Ovary (tissue), 9 donors: ENCODE results near the gene GATA1. TPM values are rescaled to one million over a fixed set of nuclear protein-coding genes. Genes with fewer than 3 reads are reported as not detected.

Experiments used
- DNase-seq, 5 donors: peaks; one replicate each; pipeline ENCODE4 v3.0.0-alpha.2; 2019 to 2020
- H3K27ac ChIP-seq, 2 donors: fragments of 200-600 bp; one replicate each; pipeline versions ENCODE4 v1.5.1 to v1.8.0; 2019 to 2022
- H3K27me3 ChIP-seq: fragments of 200-600 bp; one replicate; pipeline ENCODE4 v1.8.0; 2022
- H3K36me3 ChIP-seq: fragments of 200-600 bp; sonication (generic); one replicate; pipeline ENCODE4 v1.5.1; 2019
- H3K4me1 ChIP-seq: one replicate; pipeline ENCODE4 v1.8.1; 2013; ENCODE audit warnings: mild to moderate bottlenecking, moderate library complexity; ENCODE audit not compliant: insufficient read depth
- H3K4me3 ChIP-seq: fragments of 200-600 bp; sonication (generic); one replicate; pipeline ENCODE4 v1.5.1; 2017
- H3K9me3 ChIP-seq, 2 donors: fragments of 200-600 bp in 1 of 2; sonication (generic) in 1 of 2; one replicate each; pipeline versions ENCODE4 v1.5.1 to v1.8.1; 2013 to 2019; ENCODE audit warnings: mild to moderate bottlenecking in 1 of 2, moderate library complexity in 1 of 2
- CTCF ChIP-seq, 3 donors: fragments of 450-650 bp in 2 of 3; fragments of 200-600 bp in 1 of 3; IDR thresholded peaks; one replicate each; pipeline versions ENCODE4 v1.5.1 to v1.8.0; 2016 to 2022; ENCODE audit warnings: antibody characterized with exemption in 3 of 3, mild to moderate bottlenecking in 1 of 3
- EP300 ChIP-seq: sonication (generic); formaldehyde crosslinking; IDR thresholded peaks from one replicate; pipeline ENCODE4 v1.6.1; 2017; ENCODE audit warnings: antibody characterized with exemption
- POLR2A ChIP-seq: fragments of 450-650 bp; IDR thresholded peaks from one replicate; pipeline ENCODE4 v1.6.1; 2017; ENCODE audit warnings: antibody characterized with exemption, mild to moderate bottlenecking, moderate library complexity
- WGBS, 3 donors: extraction: QIAGEN DNeasy Blood & Tissue Kit in 1 of 3; methylation state at CpG; one replicate each; pipeline versions ENCODE4 v1.1.5 to v1.1.7; 2013 to 2017; 5-methylcytosine and 5-hydroxymethylcytosine counted together
- intact Hi-C, 4 donors: fragments of 100-400 bp; cut with DNase I; formaldehyde crosslinking; loops; one replicate each; pipeline versions ENCODE4 v1.11.0 to v1.15.1; 2022 to 2023
- polyA plus RNA-seq, 2 donors: library from polyadenylated mRNA; stranded (reverse); fragments of 200-250 nt in 1 of 2; fragments of 350-450 nt in 1 of 2; fragmentation: Illumina TruSeq in 1 of 2; extraction: RNeasy Lipid Tissue Mini Kit (QIAGEN cat#74804) in 1 of 2; gene quantifications; one replicate each; pipeline ENCODE4 v1.2.3, GENCODE V29; 2013 to 2014
- total RNA-seq, 7 donors: library from RNA; depleted of rRNA in 2 of 7; stranded (reverse); fragments of >200 nt in 2 of 7; fragmentation: NEBNext Ultra II Directional in 3 of 7; extraction: Animal tissue kit (Norgen Biotek cat#: 25700) in 3 of 7; gene quantifications; one replicate each; pipeline versions ENCODE4 v1.1.0 to v1.2.4, GENCODE V29; 2016 to 2023
- donor health status: DM: no; HTN: no; CAD: no; lungs with moderate emphysema.
- donor health status: DM: no; HTN: no; CAD: no.
- donor health status: Bipolar disorder and iron deficiency.
- donor health status: DM: yes; HTN: yes; CAD: no.
- donor health status: DM: no; HTN: no; CAD: no.
- donor health status: DM: yes; HTN: yes; CAD: no.

The GATA1 gene
- total and polyA plus RNA-seq, 9 donors = 0.08 to 0.46 TPM; not detected in 7

GRCh38 chrX:48776818-48777439 lies 9.5 kb upstream of the GATA1 start:
- intact Hi-C loops = no loop called here
- Histone ChIP-seq H3K27ac (no peak overlapping the region), H3K27me3 (no peaks in the 10 kb centered on the region), H3K9me3 (no peaks in the 10 kb centered on the region), H3K4me1 (no peaks in the 10 kb centered on the region), H3K4me3 (no peak overlapping the region), H3K36me3 (no peaks in the 10 kb centered on the region)
- TF ChIP-seq EP300 = no peak
- TF ChIP-seq POLR2A = no peak
- TF ChIP-seq CTCF (IDR thresholded peaks at IDR 0.05) = no peak
- 68 to 72% (median 69%) methylated on average over 13 of the region's 13 CpGs for WGBS, 3 donors
- DNase-seq = no peak

- Histone ChIP-seq H3K27me3 (no peaks in the 10 kb centered on the region), H3K9me3 (no peaks in the 10 kb centered on the region), H3K36me3 (no peaks in the 10 kb centered on the region), H3K4me3 (no peak overlapping the region), H3K27ac (no peak overlapping the region), H3K4me1 (no peaks in the 10 kb centered on the region)
- DNase-seq = no peak
- intact Hi-C loops = no loop called here
- TF ChIP-seq CTCF (IDR thresholded peaks at IDR 0.05) = no peak
- no peak for TF ChIP-seq POLR2A
- no peak for TF ChIP-seq EP300
- WGBS, 3 donors = 72 to 76% (median 73%) methylated on average over 7 of the region's 7 CpGs
These were observed 7.0 kb upstream of the GATA1 start for GRCh38 chrX:48779399-48779798.

GRCh38 chrX:48781705-48782104 lies 4.7 kb upstream of the GATA1 start:
- Histone ChIP-seq H3K27ac (no peak overlapping the region), H3K4me1 (no peaks in the 10 kb centered on the region), H3K27me3 (no peaks in the 10 kb centered on the region), H3K36me3 (no peaks in the 10 kb centered on the region), H3K9me3 (no peaks in the 10 kb centered on the region), H3K4me3 (no peak overlapping the region)
- TF ChIP-seq POLR2A (no peak), CTCF (IDR thresholded peaks at IDR 0.05) (no peak), EP300 (no peak)
- WGBS, 3 donors = 84 to 86% (median 85%) methylated on average over 6 of the region's 6 CpGs
- DNase-seq = no peak
- intact Hi-C loops = no loop called here

GRCh38 chrX:48782216-48782615 lies 4.2 kb upstream of the GATA1 start:
- DNase-seq = no peak
- Histone ChIP-seq H3K4me3 (no peak overlapping the region), H3K27me3 (no peaks in the 10 kb centered on the region), H3K4me1 (no peaks in the 10 kb centered on the region), H3K27ac (no peak overlapping the region), H3K9me3 (no peaks in the 10 kb centered on the region), H3K36me3 (no peaks in the 10 kb centered on the region)
- TF ChIP-seq CTCF (IDR thresholded peaks at IDR 0.05) (no peak), EP300 (no peak), POLR2A (no peak)
- intact Hi-C loops = no loop called here
- WGBS, 3 donors = 59 to 67% (median 61%) methylated on average over 2 of the region's 2 CpGs
